ENCODE measurements around the gene CACUL1. TPM values are rescaled to one million over a fixed set of nuclear protein-coding genes. Genes with fewer than 3 reads are reported as not detected.
A peak's percentile ranks its signal among the peaks of the same experiment; 100 is the strongest.

The CACUL1 gene
- total RNA-seq, 1 donor from 2014 or later, result 52.4 TPM

GRCh38 chr10:118669835-118670234 is 84.9 kb downstream of the CACUL1 start:
- no peak for FAIRE-seq

GRCh38 chr10:118669020-118669791 is 85.6 kb downstream of the CACUL1 start:
- Histone ChIP-seq H4K20me1 (ENCODE audit: insufficient read depth, low read length) (no peaks in the 10 kb centered on the region), H3K9ac (ENCODE audit: low read length) (peak overlapping the region; percentile 23), H3K9me3 (ENCODE audit: insufficient read depth, low read depth, low read length) (no peaks in the 10 kb centered on the region), H2AFZ (ENCODE audit: low read depth, low read length) (no peak overlapping the region), H3K36me3 (ENCODE audit: insufficient read depth, low read length) (no peaks in the 10 kb centered on the region), H3K4me3 (ENCODE audit: insufficient read depth, low read depth, low read length) (no peak overlapping the region), H3K4me2 (ENCODE audit: low read length) (peak overlapping the region; percentile 71), H3K79me2 (ENCODE audit: insufficient read depth, low read length) (no peaks in the 10 kb centered on the region), H3K27ac (ENCODE audit: low read depth, low read length) (no peak overlapping the region), H3K27me3 (ENCODE audit: insufficient read depth, low read length) (no peaks in the 10 kb centered on the region), H3K4me1 (ENCODE audit: insufficient read depth, low read length) (peaks cover 12% of the 10 kb centered on the region)
- peaks cover 3% of the 10 kb centered on the region for H3K9me3 Mint-ChIP-seq (ENCODE audit: unreplicated experiment)
- H3K27me3 Mint-ChIP-seq (ENCODE audit: low read depth, unreplicated experiment), result peaks cover 4% of the 10 kb centered on the region
- H3K36me3 Mint-ChIP-seq (ENCODE audit: low read depth, unreplicated experiment), result peaks cover 5% of the 10 kb centered on the region
- no peaks in the 10 kb centered on the region for H3K4me1 Mint-ChIP-seq (ENCODE audit: low read depth, unreplicated experiment)
- no peak overlapping the region for H3K4me3 Mint-ChIP-seq (ENCODE audit: unreplicated experiment)
- peak; percentile 68 for FAIRE-seq
- no peak for TF ChIP-seq CTCF (IDR thresholded peaks at IDR 0.05; ENCODE audit: insufficient read depth, low read depth, low read length)
- TF ChIP-seq EZH2 (IDR thresholded peaks at IDR 0.05; ENCODE audit: insufficient read depth, low read length), result no peak
- H3K27ac Mint-ChIP-seq (ENCODE audit: unreplicated experiment), result peak overlapping the region; percentile 20
- peak; percentile 78 for DNase-seq (ENCODE audit: low read depth)

More at GRCh38 chr10:118669835-118670234, 84.9 kb downstream of the CACUL1 start:
- Histone ChIP-seq H3K4me1 (ENCODE audit: insufficient read depth, low read length) (peaks cover 12% of the 10 kb centered on the region), H2AFZ (ENCODE audit: low read depth, low read length) (no peak overlapping the region), H3K27me3 (ENCODE audit: insufficient read depth, low read length) (no peaks in the 10 kb centered on the region), H3K27ac (ENCODE audit: low read depth, low read length) (no peak overlapping the region), H3K4me3 (ENCODE audit: insufficient read depth, low read depth, low read length) (no peak overlapping the region), H3K9me3 (ENCODE audit: insufficient read depth, low read depth, low read length) (no peaks in the 10 kb centered on the region), H3K9ac (ENCODE audit: low read length) (no peak overlapping the region), H3K4me2 (ENCODE audit: low read length) (peak overlapping the region; percentile 71), H3K79me2 (ENCODE audit: insufficient read depth, low read length) (no peaks in the 10 kb centered on the region), H3K36me3 (ENCODE audit: insufficient read depth, low read length) (no peaks in the 10 kb centered on the region), H4K20me1 (ENCODE audit: insufficient read depth, low read length) (no peaks in the 10 kb centered on the region)
- Mint-ChIP-seq H3K36me3 (ENCODE audit: low read depth, unreplicated experiment) (peaks cover 5% of the 10 kb centered on the region), H3K4me1 (ENCODE audit: low read depth, unreplicated experiment) (no peaks in the 10 kb centered on the region), H3K9me3 (ENCODE audit: unreplicated experiment) (no peaks in the 10 kb centered on the region), H3K4me3 (ENCODE audit: unreplicated experiment) (no peak overlapping the region), H3K27ac (ENCODE audit: unreplicated experiment) (no peak overlapping the region), H3K27me3 (ENCODE audit: low read depth, unreplicated experiment) (peaks cover 2% of the 10 kb centered on the region)
- TF ChIP-seq CTCF (IDR thresholded peaks at IDR 0.05; ENCODE audit: insufficient read depth, low read depth, low read length) (no peak), EZH2 (IDR thresholded peaks at IDR 0.05; ENCODE audit: insufficient read depth, low read length) (no peak)
- no peak for DNase-seq (ENCODE audit: low read depth)

Data from astrocyte (in vitro differentiated cells and primary cell).